Testis (tissue), 3 donors: ENCODE data around the gene INPP5A. TPM values are rescaled to one million over a fixed set of nuclear protein-coding genes. Genes with fewer than 3 reads are reported as not detected.

Experiments used
- DNase-seq: peaks from one replicate; pipeline ENCODE4 v3.0.0-alpha.2; 2019
- H3K27ac ChIP-seq, 2 donors: fragments of 200-600 bp; sonication (generic); one replicate each; pipeline ENCODE4 v1.5.1; 2019
- H3K27me3 ChIP-seq: fragments of 200-600 bp; sonication (generic); one replicate; pipeline ENCODE4 v1.5.1; 2019
- H3K36me3 ChIP-seq: fragments of 200-600 bp; sonication (generic); one replicate; pipeline ENCODE4 v1.5.1; 2017; ENCODE audit warnings: low read depth; ENCODE audit errors: missing control alignments
- H3K4me1 ChIP-seq: fragments of 200-600 bp; sonication (generic); one replicate; pipeline ENCODE4 v1.5.1; 2019
- H3K4me3 ChIP-seq, 2 donors: fragments of 200-600 bp; sonication (generic); one replicate each; pipeline ENCODE4 v1.5.1; 2017 to 2019
- H3K9me3 ChIP-seq: fragments of 200-600 bp; sonication (generic); one replicate; pipeline ENCODE4 v1.5.1; 2017
- POLR2A ChIP-seq: fragments of 450-650 bp; IDR thresholded peaks from one replicate; pipeline ENCODE4 v1.6.1; 2017; ENCODE audit warnings: antibody characterized with exemption, mild to moderate bottlenecking, moderate library complexity
- WGBS, 2 donors: methylation state at CpG; one replicate each; pipeline ENCODE4 v1.1.5; 2018; 5-methylcytosine and 5-hydroxymethylcytosine counted together
- intact Hi-C: fragments of 100-400 bp; cut with DNase I; formaldehyde crosslinking; loops from one replicate; pipeline ENCODE4 v1.15.1; 2023; ENCODE audit warnings: low total_unique reads
- polyA plus RNA-seq: library from polyadenylated mRNA; stranded (reverse); fragments of 350-450 nt; fragmentation: Illumina TruSeq; extraction: RNeasy Lipid Tissue Mini Kit (QIAGEN cat#74804); gene quantifications from one replicate; pipeline ENCODE4 v1.2.3, GENCODE V29; 2014; ENCODE audit warnings: low read depth, low replicate concordance; ENCODE audit not compliant: insufficient read depth
- total RNA-seq, 2 donors: library from RNA; depleted of rRNA; stranded (reverse); fragments of >200 nt; gene quantifications; one replicate each; pipeline ENCODE4 v1.2.3, GENCODE V29; 2016
- TF ChIP-seq, protein P1 (sequence below), 3 experiments: fragments of 450-650 bp in 2 of 3; fragments of 200-600 bp in 1 of 3; sonication (generic) in 1 of 3; IDR thresholded peaks; one replicate each; pipeline ENCODE4 v1.5.1; 2016 to 2019; ENCODE audit warnings: antibody characterized with exemption in 3 of 3, mild to moderate bottlenecking in 2 of 3, moderate library complexity in 1 of 3

Gene INPP5A
- total and polyA plus RNA-seq, 3 donors from 2014 or later = 54.1 to 103 (median 73.0) TPM

DNA sequence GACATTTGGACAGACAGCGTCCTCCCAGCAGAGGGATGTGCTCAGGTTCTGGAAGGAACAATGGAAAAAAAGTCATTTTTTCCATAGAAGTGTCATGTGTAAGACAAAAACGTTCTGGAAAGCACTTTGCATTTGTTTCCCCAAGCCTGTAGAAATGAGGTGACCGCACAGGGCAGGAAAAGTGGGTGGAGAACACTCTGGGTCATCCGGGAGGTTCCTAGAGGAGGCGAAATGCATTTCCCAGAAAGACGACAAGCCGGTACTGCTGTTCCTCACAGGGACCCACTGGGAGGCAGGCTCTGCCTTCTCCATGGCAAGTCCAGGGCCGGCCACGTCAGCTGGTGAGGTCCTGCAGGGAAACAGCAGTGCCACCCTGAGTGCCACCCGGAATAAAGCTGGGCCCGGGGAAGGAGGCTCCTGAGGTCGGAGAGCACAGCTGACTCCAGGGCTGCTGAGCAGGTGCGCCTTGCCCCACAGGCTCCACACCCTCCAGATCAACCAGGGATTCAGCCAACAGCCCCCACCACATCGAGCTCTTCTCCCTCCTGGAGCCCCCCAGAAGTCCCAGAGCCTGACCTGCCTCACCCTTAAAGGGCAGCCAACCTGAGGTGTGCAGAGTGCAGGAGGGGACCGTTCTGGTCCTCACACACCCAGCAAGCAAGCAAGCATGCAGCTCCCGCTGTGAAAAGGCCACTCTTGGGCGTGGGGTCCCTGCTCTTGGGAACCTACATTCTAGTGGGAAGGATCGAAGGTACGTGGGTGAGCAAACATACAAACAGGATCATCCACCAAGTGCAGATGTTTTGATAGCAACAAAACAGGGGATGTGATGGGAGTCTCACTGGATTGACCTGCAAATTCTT, 28.8 kb upstream of the INPP5A start:
- no peaks in the 10 kb centered on the region for H3K27me3 ChIP-seq
- no peak overlapping the region for H3K27ac ChIP-seq
- peaks cover 4% of the 10 kb centered on the region for H3K4me1 ChIP-seq
- H3K36me3 ChIP-seq = no peaks in the 10 kb centered on the region
- DNase-seq = peak; percentile 58
- WGBS, 2 donors = 87 to 89% methylated on average over 18 to 19 of the region's 19 CpGs
- H3K4me3 ChIP-seq = no peak overlapping the region
- TF ChIP-seq, protein P1, sequence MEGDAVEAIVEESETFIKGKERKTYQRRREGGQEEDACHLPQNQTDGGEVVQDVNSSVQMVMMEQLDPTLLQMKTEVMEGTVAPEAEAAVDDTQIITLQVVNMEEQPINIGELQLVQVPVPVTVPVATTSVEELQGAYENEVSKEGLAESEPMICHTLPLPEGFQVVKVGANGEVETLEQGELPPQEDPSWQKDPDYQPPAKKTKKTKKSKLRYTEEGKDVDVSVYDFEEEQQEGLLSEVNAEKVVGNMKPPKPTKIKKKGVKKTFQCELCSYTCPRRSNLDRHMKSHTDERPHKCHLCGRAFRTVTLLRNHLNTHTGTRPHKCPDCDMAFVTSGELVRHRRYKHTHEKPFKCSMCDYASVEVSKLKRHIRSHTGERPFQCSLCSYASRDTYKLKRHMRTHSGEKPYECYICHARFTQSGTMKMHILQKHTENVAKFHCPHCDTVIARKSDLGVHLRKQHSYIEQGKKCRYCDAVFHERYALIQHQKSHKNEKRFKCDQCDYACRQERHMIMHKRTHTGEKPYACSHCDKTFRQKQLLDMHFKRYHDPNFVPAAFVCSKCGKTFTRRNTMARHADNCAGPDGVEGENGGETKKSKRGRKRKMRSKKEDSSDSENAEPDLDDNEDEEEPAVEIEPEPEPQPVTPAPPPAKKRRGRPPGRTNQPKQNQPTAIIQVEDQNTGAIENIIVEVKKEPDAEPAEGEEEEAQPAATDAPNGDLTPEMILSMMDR (IDR thresholded peaks at IDR 0.05) = no peak
- no peak for TF ChIP-seq POLR2A
- intact Hi-C loops = no loop called here
- H3K9me3 ChIP-seq = no peaks in the 10 kb centered on the region

DNA sequence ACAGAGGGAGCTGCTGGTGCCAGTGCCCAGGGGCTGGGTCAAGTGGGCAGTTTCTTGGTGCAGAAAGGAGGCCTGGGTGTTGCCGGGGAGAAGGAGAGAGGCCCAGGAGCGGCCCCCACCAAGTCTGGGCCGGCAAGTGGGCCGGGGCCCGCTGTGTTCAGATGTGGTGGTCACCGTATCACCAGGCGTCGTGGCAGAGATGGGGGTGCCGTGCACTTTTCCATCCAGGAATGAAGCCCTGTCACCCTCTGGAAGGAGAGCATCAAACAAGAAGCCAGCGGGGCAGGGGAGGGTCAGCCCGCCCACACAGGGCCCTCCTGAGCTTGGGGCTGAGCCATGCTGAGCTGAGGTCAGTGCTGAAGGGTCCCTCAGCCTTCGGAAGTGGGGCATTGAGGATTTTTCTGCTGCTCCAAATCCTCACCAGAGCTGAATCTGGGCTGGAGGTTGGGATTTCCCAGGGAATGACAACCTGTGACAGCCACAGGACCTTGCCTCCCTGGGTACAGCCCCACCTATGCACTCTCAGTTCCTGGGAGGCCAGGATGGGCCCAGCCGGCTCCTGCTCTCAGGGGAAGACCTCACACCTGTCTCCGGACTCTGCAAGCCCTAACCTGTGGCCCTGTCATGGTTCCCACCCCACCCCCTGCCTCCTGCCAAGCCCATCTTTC, 27.9 kb upstream of the INPP5A start:
- WGBS, 2 donors = 84 to 85% methylated on average over 9 to 14 of the region's 14 CpGs
- no peak for TF ChIP-seq POLR2A
- TF ChIP-seq, protein P1 (IDR thresholded peaks at IDR 0.05) = no peak
- Histone ChIP-seq H3K36me3 (no peaks in the 10 kb centered on the region), H3K27ac (no peak overlapping the region), H3K4me3 (no peak overlapping the region), H3K4me1 (peaks cover 5% of the 10 kb centered on the region), H3K27me3 (no peaks in the 10 kb centered on the region), H3K9me3 (no peaks in the 10 kb centered on the region)
- no peak for DNase-seq
- intact Hi-C loops = no loop called here

DNA sequence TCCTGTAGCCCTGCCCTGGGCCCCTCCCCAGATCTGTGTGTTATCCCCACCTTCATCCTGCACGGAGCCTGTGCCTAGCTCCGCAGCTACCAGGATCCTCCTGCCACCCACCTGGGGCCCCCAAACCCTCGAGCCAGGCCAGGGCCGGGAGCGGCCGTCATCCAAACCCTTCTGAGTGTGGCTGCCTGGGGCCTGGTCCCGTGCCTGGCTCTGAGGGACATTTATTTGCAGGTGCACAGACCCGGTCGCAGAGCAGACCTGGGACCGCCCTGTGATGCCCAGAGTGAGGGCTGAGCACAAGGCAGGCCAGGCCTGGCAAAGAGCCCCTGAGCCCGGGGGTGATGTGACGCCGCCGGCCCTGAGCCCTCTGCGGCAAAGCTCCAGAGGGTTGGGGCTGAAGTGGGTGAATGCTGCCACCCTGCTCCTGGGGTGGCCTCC, 27.4 kb upstream of the INPP5A start:
- Histone ChIP-seq H3K4me3 (no peak overlapping the region), H3K4me1 (peaks cover 10% of the 10 kb centered on the region), H3K27me3 (no peaks in the 10 kb centered on the region), H3K27ac (no peak overlapping the region), H3K9me3 (no peaks in the 10 kb centered on the region), H3K36me3 (no peaks in the 10 kb centered on the region)
- WGBS, 2 donors = 86 to 92% methylated on average over 4 to 15 of the region's 15 CpGs
- intact Hi-C loops = no loop called here
- DNase-seq = no peak
- TF ChIP-seq, protein P1 (IDR thresholded peaks at IDR 0.05) = no peak
- TF ChIP-seq POLR2A = no peak

DNA sequence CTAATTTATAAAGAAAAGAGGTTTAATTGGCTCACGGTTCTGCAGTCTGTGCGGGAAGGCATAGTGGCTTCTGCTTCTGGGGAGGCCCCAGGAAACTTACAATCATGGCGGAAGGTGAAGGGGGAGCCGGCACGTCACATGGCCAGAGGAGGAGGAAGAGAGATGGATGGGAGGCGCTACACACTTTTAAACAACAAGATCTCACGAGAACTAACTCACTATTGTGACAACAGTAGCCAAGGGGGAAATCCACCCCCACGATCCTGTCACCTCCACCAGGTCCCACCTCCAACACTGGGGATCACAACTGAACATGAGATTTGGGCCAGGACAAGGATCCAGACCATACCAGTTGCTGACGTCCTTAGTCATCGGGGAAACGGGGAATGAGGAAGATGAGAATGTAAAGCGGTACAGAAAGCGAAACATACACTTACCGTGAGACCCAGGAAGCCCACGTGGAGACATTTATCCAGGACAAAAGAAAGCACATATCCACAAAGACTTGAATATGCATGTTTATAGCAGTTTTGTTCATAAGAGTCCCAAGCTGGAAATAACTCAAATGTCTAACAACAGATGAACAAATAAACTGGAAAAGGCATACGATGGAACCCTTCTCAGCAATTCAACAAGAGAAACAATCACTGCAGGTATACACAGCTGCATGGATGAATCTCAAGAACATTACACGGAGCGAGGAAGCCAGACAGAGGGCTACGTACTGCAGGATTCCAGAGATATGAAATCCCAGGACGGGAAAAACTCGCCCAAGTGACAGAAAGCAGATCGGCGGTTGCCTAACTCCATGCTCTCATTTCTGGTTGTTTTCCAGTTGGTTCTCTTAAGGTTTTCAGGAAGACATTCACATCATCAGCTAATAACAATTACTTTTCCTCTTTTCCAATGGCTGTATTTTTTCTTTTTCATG, 26.2 kb upstream of the INPP5A start:
- DNase-seq = no peak
- Histone ChIP-seq H3K36me3 (no peaks in the 10 kb centered on the region), H3K27me3 (no peaks in the 10 kb centered on the region), H3K9me3 (no peaks in the 10 kb centered on the region), H3K4me1 (peaks cover 22% of the 10 kb centered on the region), H3K4me3 (no peak overlapping the region), H3K27ac (no peak overlapping the region)
- no peak for TF ChIP-seq POLR2A
- TF ChIP-seq, protein P1 (IDR thresholded peaks at IDR 0.05) = no peak
- 89 to 91% methylated on average over 23 of the region's 23 CpGs for WGBS, 2 donors
- intact Hi-C loops = no loop called here
